HG02852 (cell line): ENCODE measurements around the gene RCOR1.
A peak's percentile ranks its signal among the peaks of the same experiment; 100 is the strongest.
"Not testable (repeated sequence)": the region's sequence is repeated elsewhere in the genome, so short reads cannot be mapped to it uniquely, and the experiment has no call there.

ENCODE experiments used
- ATAC-seq: cut with Tn5 transposase; IDR thresholded peaks from one replicate; pipeline ENCODE4 v1.9.1; 2021; ENCODE audit warnings: mild to moderate bottlenecking, moderate library complexity; ENCODE audit not compliant: unreplicated experiment

RCOR1 gene

GRCh38 chr14:102591944-102592762 lies at the start of gene RCOR1:
TSS of gene RCOR1 (plus strand) at chr14:102592649. CDS start at chr14:102592887, 238 bp downstream.
- peak; percentile 68 for ATAC-seq

DNA sequence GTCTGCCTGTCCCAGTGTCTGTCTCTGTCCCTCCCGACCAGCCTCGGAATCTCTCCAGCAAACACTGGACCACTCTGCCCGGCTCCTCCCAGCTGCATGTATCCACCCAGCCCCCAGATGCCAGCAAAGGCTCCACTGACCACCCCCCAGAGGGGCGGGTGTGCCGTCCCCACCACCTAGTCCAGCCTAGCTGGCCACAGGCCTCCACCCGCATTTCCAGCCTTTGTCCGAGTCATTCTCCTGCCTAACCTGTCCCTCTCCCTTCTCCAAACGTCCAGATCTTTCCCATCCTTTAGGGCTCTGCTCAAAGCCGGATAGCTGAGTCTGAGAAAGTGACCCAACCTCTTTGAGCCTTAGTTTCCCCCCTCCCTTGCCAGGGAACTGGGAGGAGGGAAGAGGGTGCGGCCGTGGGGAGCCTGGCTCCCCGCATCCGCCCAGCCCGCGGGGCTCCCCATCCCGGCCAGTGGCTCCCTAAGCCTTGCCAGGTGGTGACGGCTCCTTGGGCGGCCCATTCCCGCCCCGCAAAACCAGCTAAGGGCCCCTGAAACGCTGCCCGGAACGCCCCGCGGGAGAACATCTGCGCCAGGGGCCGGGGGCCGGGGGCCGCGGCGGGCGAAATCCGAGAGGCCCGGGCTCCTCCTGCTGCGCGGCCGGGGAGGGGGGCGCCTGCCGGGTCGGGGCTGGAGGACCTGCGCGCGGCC lies 48.3 kb upstream of the RCOR1 start:
- no peak for ATAC-seq

DNA sequence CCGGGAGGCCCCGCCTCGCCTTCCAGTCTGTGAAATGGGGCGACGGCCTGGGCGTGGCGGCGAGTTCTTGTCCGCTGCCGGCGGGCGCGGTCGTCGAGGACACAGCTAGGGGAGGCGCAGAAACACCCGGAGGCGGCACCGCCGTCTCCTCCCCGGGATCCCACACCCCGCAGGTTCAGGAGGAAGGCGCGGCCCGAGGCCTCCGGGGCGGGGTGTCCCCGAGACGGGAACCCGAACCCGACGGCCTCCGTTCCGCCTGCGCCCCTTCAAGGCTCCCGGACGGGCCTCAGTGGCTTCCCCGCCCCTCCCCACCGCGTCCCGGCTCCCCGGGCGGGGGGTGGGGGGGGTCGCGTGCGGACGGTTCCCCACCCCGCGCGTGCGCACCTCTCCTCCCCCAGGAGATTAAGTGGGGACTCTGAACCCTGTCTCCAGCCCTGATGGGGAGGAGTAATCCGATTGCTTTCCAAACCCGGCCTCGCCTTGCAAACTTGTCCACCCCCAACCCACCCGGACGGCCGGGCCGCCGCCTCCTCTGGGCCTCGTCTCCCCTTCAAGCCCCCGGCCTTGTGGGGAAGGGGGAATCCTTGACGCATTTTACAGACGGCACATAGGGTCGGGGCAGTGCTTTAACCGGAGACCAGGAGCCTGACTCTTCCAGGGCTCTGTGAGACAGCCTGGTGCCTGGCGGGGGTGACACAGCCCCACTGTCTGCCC lies 47.5 kb upstream of the RCOR1 start:
- no peak for ATAC-seq

GRCh38 chr14:102545461-102546265 lies 46.8 kb upstream of the RCOR1 start:
- no peak for ATAC-seq

GRCh38 chr14:102548616-102549240 lies 43.7 kb upstream of the RCOR1 start:
- ATAC-seq, result no peak

GRCh38 chr14:102550927-102551401 lies 41.5 kb upstream of the RCOR1 start:
- not testable (repeated sequence) for ATAC-seq

DNA sequence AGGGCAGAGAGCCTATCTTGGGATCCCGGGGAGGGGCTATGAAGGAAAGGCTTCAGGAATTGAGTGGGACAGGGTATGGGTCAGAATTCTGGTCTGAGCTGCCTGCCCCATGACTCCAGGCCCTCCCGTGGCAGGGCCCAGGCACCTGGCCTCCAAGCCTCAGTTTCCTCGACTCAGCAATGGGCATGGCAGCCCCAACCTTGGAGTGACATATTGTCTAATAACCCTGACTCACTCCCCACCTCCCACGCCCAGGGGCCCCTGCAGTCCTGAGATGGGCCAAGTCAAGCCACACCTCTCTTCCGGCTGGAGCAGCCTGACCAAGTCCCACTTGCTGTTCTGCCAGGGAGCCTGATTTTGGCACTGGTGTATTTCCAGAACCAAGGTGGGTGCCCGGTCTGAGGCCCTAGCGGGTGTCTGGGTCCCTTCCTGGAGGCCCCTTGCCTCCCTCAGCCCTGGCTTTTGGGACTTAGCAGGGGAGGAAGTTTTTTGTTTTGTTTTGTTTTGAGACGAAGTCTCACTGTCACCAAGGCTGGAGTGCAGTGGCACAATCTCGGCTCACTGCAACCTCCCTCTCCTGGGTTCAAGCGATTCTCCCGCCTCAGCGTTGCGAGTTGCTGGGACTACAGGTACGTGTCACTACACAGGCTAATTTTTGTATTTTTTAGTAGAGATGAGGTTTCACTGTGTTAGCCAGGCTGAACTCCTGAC lies 40.3 kb upstream of the RCOR1 start:
- no peak for ATAC-seq

GRCh38 chr14:102554821-102555819 lies 37.3 kb upstream of the RCOR1 start:
- no peak for ATAC-seq

DNA sequence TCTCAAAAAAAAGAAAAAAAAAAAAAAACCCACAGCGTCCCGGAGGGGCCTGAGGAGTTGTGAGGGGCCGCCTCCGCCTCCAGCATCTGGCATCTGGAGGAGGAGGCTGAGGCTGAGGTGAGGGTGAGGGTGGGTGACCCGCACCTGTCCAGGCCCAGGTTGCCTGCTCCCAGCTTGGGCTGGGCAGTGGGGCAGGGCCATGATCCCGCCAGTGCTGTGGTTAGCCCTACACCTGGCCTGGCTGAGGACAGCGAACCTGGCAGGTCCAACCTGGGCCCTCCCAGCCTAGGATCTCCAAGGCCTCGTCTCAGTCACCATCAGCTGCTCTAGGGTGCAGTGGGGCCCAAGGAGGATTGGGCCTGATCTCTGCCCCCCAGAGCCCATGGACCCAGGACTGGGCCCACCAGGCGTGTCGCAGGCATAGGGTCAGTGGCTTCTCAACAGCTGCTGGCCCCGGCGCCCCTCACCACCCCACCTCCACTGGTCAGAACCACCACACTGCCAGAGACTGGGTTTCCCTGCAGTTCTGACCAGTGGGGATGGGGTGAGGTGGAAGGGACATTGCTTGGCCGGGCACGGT lies 36.3 kb upstream of the RCOR1 start:
- no peak for ATAC-seq

GRCh38 chr14:102557434-102558226 lies 34.8 kb upstream of the RCOR1 start:
- no peak for ATAC-seq

GRCh38 chr14:102558556-102558955 lies 33.9 kb upstream of the RCOR1 start:
- ATAC-seq, result no peak

DNA sequence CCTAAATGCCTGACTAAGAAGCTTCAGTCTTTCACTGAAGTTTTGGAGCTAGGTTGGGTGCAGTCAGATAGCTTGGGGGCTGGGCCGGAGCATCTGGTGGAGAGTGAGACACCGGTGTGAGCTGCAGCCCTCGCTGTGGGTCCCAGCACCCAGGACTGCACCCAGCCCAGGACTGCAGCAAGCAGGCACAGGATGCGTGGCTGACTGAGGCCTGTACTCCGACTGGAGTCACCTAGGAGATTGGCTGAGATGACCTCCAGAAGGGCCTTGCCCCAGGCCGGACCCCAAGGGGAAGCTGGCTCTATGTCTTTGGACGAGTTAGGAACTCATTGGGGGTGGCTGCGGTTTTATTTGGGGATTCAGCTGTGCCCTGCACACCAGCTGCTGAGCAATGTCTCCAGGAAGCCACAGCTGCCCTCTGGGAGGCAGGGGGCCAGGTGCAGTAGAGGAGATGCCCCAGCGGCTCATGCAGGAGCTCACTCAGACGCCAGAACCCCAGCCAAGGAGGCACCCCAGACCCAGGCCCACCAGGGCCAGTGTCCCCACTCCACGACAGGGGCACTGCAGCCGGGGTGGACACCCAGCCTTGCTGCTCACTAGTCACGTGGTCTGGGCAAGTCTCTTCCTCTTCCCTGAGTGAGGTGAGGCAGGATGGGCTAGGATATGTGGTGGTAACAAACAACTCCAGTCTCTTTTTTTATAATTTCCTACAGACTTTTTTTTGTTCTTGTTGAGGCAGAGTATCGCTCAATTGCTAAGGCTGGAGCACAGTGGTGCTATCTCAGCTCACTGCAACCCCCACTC lies 31.8 kb upstream of the RCOR1 start:
- no peak for ATAC-seq

GRCh38 chr14:102565331-102565887 lies 27.0 kb upstream of the RCOR1 start:
- peak; percentile 81 for ATAC-seq

- ATAC-seq, result no peak
Measured at GRCh38 chr14:102565959-102566358, 26.5 kb upstream of the RCOR1 start.

DNA sequence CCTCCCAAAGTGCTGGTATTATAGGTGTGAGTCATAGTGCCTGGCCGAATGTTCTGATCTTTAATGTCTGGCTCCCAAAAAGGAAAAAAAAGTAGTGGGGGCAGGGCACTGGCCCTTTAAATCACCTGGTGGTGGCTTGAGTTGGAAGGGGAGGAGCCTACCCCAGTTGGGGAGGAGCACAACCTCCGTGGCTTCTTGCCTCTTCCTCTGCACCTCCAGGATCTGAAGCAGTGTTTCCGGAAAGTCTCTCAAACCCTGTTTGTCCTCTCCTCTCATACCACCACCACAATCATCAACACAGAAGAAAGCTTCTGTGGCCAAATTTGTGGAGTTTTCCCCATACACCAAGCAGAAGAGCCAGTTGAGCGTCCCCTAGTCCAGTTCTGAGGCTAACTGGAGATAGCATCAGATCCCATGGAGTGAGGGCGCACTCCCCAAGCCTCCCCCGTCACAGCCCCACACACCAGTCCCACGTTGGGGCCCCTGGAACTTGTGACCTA lies 24.3 kb upstream of the RCOR1 start:
- ATAC-seq, result no peak
